GM21367 (cell line): ENCODE measurements around the gene ATP4B.

Experiments used
- ATAC-seq: cut with Tn5 transposase; IDR thresholded peaks from one replicate; pipeline ENCODE4 v1.9.1; 2021; ENCODE audit not compliant: unreplicated experiment

Gene ATP4B

GRCh38 chr13:113608967-113609533 lies 48.9 kb downstream of the ATP4B start:
- ATAC-seq: no peak

GRCh38 chr13:113607889-113608635 lies 49.9 kb downstream of the ATP4B start:
- ATAC-seq: no peak

GRCh38 chr13:113607056-113607888 lies 50.7 kb downstream of the ATP4B start:
- ATAC-seq: no peak

GRCh38 chr13:113605866-113606438 lies 52.0 kb downstream of the ATP4B start:
- no peak for ATAC-seq

GRCh38 chr13:113605461-113605860 lies 52.5 kb downstream of the ATP4B start:
- no peak for ATAC-seq

DNA sequence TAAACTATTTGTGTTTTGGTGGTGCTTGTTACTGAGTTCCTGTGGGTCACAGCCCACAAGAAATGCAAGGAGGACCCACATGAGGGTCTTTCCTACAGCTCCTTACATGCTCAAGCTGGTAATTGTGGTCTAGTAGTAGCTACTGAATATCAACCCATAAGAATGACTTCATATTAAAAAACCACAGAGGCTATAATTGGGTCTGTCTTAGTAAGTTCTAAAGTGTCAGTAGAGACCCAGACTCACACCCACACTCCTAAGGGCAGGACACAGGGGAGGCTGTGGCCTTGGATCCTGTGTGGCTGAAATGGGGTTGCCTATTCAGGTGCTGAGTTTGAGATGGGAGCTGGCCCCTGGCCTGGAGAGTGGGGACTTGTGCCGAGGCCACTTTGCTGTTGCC lies 53.8 kb downstream of the ATP4B start:
- ATAC-seq: no peak

GRCh38 chr13:113603116-113603710 lies 54.8 kb downstream of the ATP4B start:
- ATAC-seq: no peak

DNA sequence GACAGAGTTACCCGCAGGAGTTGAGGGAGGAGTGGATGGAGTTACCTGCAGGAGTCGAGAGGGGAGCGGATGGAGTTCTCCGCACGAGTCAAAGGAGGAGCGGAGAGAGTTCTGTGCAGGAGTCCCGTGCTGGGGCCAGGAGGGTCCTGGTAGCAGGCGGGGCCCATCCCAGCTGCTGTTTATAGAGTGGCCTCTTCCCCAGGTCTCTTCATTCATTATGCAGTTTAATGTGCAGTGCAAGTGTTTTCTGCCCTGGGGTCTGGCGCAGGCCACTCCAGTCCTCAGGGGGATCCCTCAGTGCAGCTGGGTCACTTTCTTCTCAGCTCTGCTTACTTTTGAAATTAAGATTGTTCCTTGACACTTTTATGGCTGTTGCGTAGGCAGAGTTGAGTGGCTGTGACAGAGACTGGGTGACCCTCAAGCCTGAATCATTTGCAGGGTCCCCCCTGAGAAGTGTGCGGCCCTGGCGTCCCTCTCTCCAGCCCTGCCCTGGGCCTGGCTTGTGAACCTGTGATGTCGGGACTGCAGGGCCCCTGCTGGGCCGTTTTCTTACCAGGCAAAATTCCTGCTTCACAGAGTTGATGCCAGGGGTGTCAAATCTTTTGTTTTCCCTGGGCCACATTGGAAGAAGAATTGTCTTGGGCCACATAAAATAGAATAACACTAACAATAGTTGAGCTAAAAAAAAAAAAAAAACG lies 55.6 kb downstream of the ATP4B start:
- no peak for ATAC-seq

DNA sequence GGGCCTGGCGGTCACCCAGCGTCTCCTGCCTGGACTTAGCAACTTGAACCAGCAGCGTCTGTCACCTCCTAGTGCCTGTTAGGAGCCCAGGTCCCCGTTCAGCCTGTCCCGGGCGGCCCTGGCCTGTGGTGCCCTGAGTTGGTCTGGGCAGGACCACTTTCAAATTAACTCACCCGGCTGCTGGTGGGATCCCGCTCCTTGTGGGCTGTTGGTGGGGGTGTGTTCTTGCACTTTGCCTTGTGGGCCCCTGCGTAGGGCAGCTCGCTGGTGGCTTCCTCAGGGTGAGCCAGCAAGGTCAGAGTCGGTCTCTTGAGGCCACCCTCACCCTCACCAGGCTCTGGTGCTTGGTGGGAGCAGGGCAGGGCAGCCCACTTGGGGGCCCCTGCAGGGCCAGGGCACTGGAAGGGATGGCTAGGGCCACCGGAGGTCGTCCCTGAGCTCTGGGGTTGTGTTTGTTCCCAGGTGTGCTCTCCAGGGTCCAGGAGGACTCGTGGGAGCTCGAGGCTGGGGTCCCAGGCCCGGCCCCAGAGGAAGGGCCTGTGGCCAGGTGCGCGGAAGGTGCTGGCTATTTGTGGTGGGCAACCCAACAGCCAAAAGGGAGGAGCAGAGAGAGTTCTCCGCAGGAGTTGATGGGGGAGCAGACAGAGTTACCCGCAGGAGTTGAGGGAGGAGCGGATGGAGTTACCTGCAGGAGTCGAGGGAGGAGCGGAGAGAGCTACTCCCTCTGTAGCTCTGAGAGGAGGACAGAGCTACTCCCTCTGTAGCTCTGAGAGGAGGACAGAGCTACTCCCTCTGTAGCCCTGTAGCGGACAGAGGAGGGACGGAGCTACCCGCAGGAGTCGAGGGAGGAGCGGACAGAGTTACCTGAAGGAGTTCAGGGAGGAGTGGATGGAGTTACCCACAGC lies 56.6 kb downstream of the ATP4B start:
- ATAC-seq: no peak

DNA sequence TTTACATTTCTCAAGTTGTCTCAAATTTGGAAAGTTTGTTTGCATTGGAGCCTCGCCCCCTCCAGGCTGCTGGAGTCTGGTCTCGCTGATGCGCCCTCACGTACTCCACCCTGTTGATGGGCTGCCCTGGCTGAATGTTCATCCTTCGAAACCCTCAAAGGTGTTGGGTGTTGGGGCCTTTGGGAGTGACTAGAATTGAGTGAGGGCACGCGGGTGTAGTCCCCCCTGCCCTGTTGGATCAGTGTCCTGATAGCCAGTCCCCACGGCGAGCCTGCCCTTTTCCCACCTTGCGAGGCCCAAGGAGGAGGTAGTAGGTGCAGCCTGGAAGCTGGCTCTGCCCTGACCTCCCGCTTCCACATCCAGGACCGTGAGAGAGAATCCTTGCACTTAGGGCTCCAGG lies 58.6 kb downstream of the ATP4B start:
- ATAC-seq: no peak
